HG03159 (cell line): Measurements from ENCODE around the gene SPEF1.
A peak's percentile ranks its signal among the peaks of the same experiment; 100 is the strongest.

Experiments used
- ATAC-seq: cut with Tn5 transposase; IDR thresholded peaks from one replicate; pipeline ENCODE4 v1.9.1; 2021; ENCODE audit warnings: mild to moderate bottlenecking, moderate library complexity; ENCODE audit not compliant: unreplicated experiment

SPEF1 gene

GRCh38 chr20:3767427-3768341 lies 13.6 kb downstream of the SPEF1 start, which contains the start of gene ADISSP:
TSS of gene ADISSP (minus strand) at chr20:3767753. CDS start at chr20:3760100, 7,653 bp downstream.
- peak; percentile 90 for ATAC-seq

GRCh38 chr20:3767110-3767426 lies 14.2 kb downstream of the SPEF1 start:
- ATAC-seq: peak; percentile 2

GRCh38 chr20:3766422-3767109 lies 14.7 kb downstream of the SPEF1 start:
- ATAC-seq: no peak

- no peak for ATAC-seq
These were observed 15.9 kb downstream of the SPEF1 start for GRCh38 chr20:3765171-3765882.

GRCh38 chr20:3764659-3765058 lies 16.6 kb downstream of the SPEF1 start:
- no peak for ATAC-seq

GRCh38 chr20:3763671-3764601 lies 17.3 kb downstream of the SPEF1 start:
- ATAC-seq: no peak

GRCh38 chr20:3760655-3761348 lies 20.4 kb downstream of the SPEF1 start:
- no peak for ATAC-seq

- no peak for ATAC-seq
These were observed 21.4 kb downstream of the SPEF1 start for GRCh38 chr20:3759884-3760283.

GRCh38 chr20:3759316-3759823 lies 21.9 kb downstream of the SPEF1 start:
- ATAC-seq: no peak

- ATAC-seq: no peak
These were observed 22.7 kb downstream of the SPEF1 start for GRCh38 chr20:3758566-3758965.

GRCh38 chr20:3757268-3757667 lies 24.0 kb downstream of the SPEF1 start:
- no peak for ATAC-seq

GRCh38 chr20:3755814-3756480 lies 25.3 kb downstream of the SPEF1 start:
- ATAC-seq: no peak

GRCh38 chr20:3755269-3755668 lies 26.0 kb downstream of the SPEF1 start:
- no peak for ATAC-seq

- no peak for ATAC-seq
These were observed 27.0 kb downstream of the SPEF1 start for GRCh38 chr20:3754276-3754630.

GRCh38 chr20:3753501-3754275 lies 27.6 kb downstream of the SPEF1 start:
- ATAC-seq: no peak

- no peak for ATAC-seq
These were observed 28.1 kb downstream of the SPEF1 start for GRCh38 chr20:3753098-3753497.

- ATAC-seq: no peak
These were observed 28.9 kb downstream of the SPEF1 start for GRCh38 chr20:3752386-3752759.

- no peak for ATAC-seq
These were observed 29.4 kb downstream of the SPEF1 start for GRCh38 chr20:3751675-3752385.
